ENCODE measurements around the gene MSX1. TPM values are rescaled to one million over a fixed set of nuclear protein-coding genes. Genes with fewer than 3 reads are reported as not detected.

The MSX1 gene
- polyA plus RNA-seq, 2 of the 4 experiments (the other 2 are of a cell fraction), result 2.2 to 2.8 TPM

GRCh38 chr4:4866866-4867374 is 7.5 kb downstream of the MSX1 start:
- 91% methylated on average over 7 of the region's 41 CpGs for WGBS (ENCODE audit: missing lambda C conversion rate)
- ChIA-PET CTCF (interaction anchor here (1.2 kb wide), 1 partner anchor 13 kb away, joined by 4 read pairs; no protein-coding TSS in a partner anchor), POLR2A (no interaction called here)
- no peak for FAIRE-seq
- ATAC-seq, result no peak
- peaks cover 5% of the 10 kb centered on the region; the same call in 1 of the 3 replicates for H3K4me1 ChIP-seq
- no peaks in the 10 kb centered on the region for H3K9me3 ChIP-seq
- H3K4me3 ChIP-seq, result no peak overlapping the region
- H3K27ac ChIP-seq, result no peak overlapping the region
- DNase-seq (ENCODE audit: low read depth in 1 of 2, low spot score in 1 of 2), result no peak
- TF ChIP-seq USF2 (IDR thresholded peaks at IDR 0.05) (no peak), NPAS2 (CRISPR knock-in tag; IDR thresholded peaks at IDR 0.05; ENCODE audit: borderline replicate concordance) (no peak), RAD21 (conservative IDR thresholded peaks at IDR 0.05 in 1 of 2, IDR thresholded peaks at IDR 0.05 in 1 of 2) (no peak), POLR2A (IDR thresholded peaks at IDR 0.05; ENCODE audit: low read length) (no peak), CBX2 (IDR thresholded peaks at IDR 0.05; ENCODE audit: borderline replicate concordance, low read depth) (no peak), BHLHE40 (IDR thresholded peaks at IDR 0.05; ENCODE audit: low read depth, low read length) (no peak), HES2 (IDR thresholded peaks at IDR 0.05) (no peak), JUNB (IDR thresholded peaks at IDR 0.05) (no peak), CHD4 (IDR thresholded peaks at IDR 0.05; ENCODE audit: borderline replicate concordance) (no peak), HOXA7 (CRISPR knock-in tag; IDR thresholded peaks at IDR 0.05) (no peak), KDM1A (IDR thresholded peaks at IDR 0.05; ENCODE audit: low read depth) (no peak), RARB (CRISPR knock-in tag; IDR thresholded peaks at IDR 0.05) (no peak)
- no peak overlapping the region for H3K4me2 ChIP-seq

- ChIA-PET POLR2A (no interaction called here), CTCF (interaction anchor here (1.2 kb wide), 1 partner anchor 13 kb away, joined by 4 read pairs; no protein-coding TSS in a partner anchor)
- no peak overlapping the region for H3K4me3 ChIP-seq
- WGBS (ENCODE audit: missing lambda C conversion rate), result 73% methylated on average over 16 of the region's 36 CpGs
- FAIRE-seq, result no peak
- peaks cover 6% of the 10 kb centered on the region; the same call in 1 of the 3 replicates for H3K4me1 ChIP-seq
- DNase-seq (ENCODE audit: low read depth in 1 of 2, low spot score in 1 of 2), result no peak
- no peak for ATAC-seq
- TF ChIP-seq RNF2 (IDR thresholded peaks at IDR 0.05; ENCODE audit: borderline replicate concordance, low read depth) (no peak), CTCF (IDR thresholded peaks at IDR 0.05) (no peak), BHLHE40 (IDR thresholded peaks at IDR 0.05; ENCODE audit: low read depth, low read length) (no peak), POLR2AphosphoS2 (conservative IDR thresholded peaks at IDR 0.05; ENCODE audit: low read length) (no peak), HES2 (IDR thresholded peaks at IDR 0.05) (no peak), REST (IDR thresholded peaks at IDR 0.05) (no peak), ZSCAN20 (CRISPR knock-in tag; IDR thresholded peaks at IDR 0.05) (no peak), SREBF2 (IDR thresholded peaks at IDR 0.05) (no peak), FOSB (CRISPR knock-in tag; IDR thresholded peaks at IDR 0.05) (no peak)
- H3K27ac ChIP-seq, result no peak overlapping the region
- H3K9me3 ChIP-seq, result no peaks in the 10 kb centered on the region
- H3K4me2 ChIP-seq, result no peak overlapping the region
Observed at GRCh38 chr4:4867375-4868039, 8.0 kb downstream of the MSX1 start.

Measured in A549 (cell line).